A549 (cell line): ENCODE measurements around the gene PSME4.

Experiments used
- JUN ChIP-seq, 2 experiments: fragments of >200 bp; sonication (Bioruptor Twin); formaldehyde crosslinking; IDR thresholded peaks; 2 replicates in 1 of 2; 3 replicates in 1 of 2; pipeline ENCODE4 v1.6.1; 2016 to 2017
- KDM1A ChIP-seq: fragments of 200-600 bp; sonication (generic); IDR thresholded peaks from 2 replicates; pipeline ENCODE4 v1.6.1; 2016; ENCODE audit warnings: low read depth, mild to moderate bottlenecking
- MAFK ChIP-seq: fragments of 450-650 bp; IDR thresholded peaks from 2 replicates; pipeline ENCODE4 v1.6.1; 2014; ENCODE audit not compliant: partially characterized antibody
- NR3C1 ChIP-seq: fragments of >200 bp; sonication (Bioruptor Twin); formaldehyde crosslinking; IDR thresholded peaks from 3 replicates; pipeline ENCODE4 v1.6.1; 2017
- PHF8 ChIP-seq: fragments of 200-600 bp; sonication (generic); IDR thresholded peaks from 2 replicates; pipeline ENCODE4 v1.6.1; 2016; ENCODE audit warnings: low read depth, mild to moderate bottlenecking, antibody characterized with exemption, moderate library complexity, borderline replicate concordance
- POLR2A ChIP-seq: IDR thresholded peaks from 2 replicates; pipeline ENCODE4 v1.6.1; 2012; ENCODE audit warnings: mild to moderate bottlenecking, low read length
- SMC3 ChIP-seq: fragments of >200 bp; sonication (Bioruptor Twin); formaldehyde crosslinking; IDR thresholded peaks from 3 replicates; pipeline ENCODE4 v1.6.1; 2018; ENCODE audit warnings: inconsistent platforms
- TF ChIP-seq, protein P1 (sequence below): fragments of >200 bp; sonication (Bioruptor Twin); formaldehyde crosslinking; IDR thresholded peaks from 3 replicates; pipeline ENCODE4 v1.5.1; 2016
- TF ChIP-seq, protein P2 (sequence below): IDR thresholded peaks from 2 replicates; pipeline ENCODE4 v1.6.1; 2012; ENCODE audit warnings: low read depth, borderline replicate concordance
- TF ChIP-seq, protein P3 (sequence below): fragments of 200-600 bp; sonication (generic); IDR thresholded peaks from 2 replicates; pipeline ENCODE4 v1.6.1; 2016; ENCODE audit warnings: antibody characterized with exemption, mild to moderate bottlenecking, moderate library complexity
- TF ChIP-seq, protein P4 (sequence below): fragments of 450-650 bp; IDR thresholded peaks from 2 replicates; pipeline ENCODE4 v1.6.1; 2014; ENCODE audit warnings: antibody characterized with exemption

DNA sequence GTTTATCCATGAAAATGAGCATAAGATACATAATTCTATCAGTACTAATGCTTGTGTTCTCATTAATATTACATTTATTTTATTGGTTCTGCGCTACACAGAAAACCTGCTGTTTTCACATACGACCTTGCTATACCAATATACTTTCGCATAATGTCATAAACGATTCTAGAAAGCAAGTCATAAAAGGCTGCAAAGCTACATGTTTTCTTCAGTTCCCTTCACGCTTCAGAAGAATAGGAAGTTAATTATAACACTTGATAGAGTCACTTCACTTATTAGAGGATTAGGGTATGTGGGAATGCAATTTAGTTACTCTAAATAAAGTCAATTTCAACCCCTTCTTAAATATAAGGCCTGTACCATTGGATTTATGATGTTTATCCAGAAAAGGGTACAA is 29.0 kb downstream of the PSME4 start:
- no peak for TF ChIP-seq MAFK
- TF ChIP-seq, protein P1, sequence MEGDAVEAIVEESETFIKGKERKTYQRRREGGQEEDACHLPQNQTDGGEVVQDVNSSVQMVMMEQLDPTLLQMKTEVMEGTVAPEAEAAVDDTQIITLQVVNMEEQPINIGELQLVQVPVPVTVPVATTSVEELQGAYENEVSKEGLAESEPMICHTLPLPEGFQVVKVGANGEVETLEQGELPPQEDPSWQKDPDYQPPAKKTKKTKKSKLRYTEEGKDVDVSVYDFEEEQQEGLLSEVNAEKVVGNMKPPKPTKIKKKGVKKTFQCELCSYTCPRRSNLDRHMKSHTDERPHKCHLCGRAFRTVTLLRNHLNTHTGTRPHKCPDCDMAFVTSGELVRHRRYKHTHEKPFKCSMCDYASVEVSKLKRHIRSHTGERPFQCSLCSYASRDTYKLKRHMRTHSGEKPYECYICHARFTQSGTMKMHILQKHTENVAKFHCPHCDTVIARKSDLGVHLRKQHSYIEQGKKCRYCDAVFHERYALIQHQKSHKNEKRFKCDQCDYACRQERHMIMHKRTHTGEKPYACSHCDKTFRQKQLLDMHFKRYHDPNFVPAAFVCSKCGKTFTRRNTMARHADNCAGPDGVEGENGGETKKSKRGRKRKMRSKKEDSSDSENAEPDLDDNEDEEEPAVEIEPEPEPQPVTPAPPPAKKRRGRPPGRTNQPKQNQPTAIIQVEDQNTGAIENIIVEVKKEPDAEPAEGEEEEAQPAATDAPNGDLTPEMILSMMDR = no peak
- no peak for TF ChIP-seq SMC3
- TF ChIP-seq, protein P2, sequence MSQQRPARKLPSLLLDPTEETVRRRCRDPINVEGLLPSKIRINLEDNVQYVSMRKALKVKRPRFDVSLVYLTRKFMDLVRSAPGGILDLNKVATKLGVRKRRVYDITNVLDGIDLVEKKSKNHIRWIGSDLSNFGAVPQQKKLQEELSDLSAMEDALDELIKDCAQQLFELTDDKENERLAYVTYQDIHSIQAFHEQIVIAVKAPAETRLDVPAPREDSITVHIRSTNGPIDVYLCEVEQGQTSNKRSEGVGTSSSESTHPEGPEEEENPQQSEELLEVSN = no peak
- TF ChIP-seq KDM1A = no peak
- TF ChIP-seq PHF8 = no peak
- TF ChIP-seq JUN (IDR thresholded peaks at IDR 0.05) = no peak
- TF ChIP-seq POLR2A = no peak
- TF ChIP-seq, protein P3, sequence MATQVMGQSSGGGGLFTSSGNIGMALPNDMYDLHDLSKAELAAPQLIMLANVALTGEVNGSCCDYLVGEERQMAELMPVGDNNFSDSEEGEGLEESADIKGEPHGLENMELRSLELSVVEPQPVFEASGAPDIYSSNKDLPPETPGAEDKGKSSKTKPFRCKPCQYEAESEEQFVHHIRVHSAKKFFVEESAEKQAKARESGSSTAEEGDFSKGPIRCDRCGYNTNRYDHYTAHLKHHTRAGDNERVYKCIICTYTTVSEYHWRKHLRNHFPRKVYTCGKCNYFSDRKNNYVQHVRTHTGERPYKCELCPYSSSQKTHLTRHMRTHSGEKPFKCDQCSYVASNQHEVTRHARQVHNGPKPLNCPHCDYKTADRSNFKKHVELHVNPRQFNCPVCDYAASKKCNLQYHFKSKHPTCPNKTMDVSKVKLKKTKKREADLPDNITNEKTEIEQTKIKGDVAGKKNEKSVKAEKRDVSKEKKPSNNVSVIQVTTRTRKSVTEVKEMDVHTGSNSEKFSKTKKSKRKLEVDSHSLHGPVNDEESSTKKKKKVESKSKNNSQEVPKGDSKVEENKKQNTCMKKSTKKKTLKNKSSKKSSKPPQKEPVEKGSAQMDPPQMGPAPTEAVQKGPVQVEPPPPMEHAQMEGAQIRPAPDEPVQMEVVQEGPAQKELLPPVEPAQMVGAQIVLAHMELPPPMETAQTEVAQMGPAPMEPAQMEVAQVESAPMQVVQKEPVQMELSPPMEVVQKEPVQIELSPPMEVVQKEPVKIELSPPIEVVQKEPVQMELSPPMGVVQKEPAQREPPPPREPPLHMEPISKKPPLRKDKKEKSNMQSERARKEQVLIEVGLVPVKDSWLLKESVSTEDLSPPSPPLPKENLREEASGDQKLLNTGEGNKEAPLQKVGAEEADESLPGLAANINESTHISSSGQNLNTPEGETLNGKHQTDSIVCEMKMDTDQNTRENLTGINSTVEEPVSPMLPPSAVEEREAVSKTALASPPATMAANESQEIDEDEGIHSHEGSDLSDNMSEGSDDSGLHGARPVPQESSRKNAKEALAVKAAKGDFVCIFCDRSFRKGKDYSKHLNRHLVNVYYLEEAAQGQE = no peak
- no peak for TF ChIP-seq NR3C1
- TF ChIP-seq, protein P4, sequence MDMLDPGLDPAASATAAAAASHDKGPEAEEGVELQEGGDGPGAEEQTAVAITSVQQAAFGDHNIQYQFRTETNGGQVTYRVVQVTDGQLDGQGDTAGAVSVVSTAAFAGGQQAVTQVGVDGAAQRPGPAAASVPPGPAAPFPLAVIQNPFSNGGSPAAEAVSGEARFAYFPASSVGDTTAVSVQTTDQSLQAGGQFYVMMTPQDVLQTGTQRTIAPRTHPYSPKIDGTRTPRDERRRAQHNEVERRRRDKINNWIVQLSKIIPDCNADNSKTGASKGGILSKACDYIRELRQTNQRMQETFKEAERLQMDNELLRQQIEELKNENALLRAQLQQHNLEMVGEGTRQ = no peak
